SK-N-SH (cell line): ENCODE data around the gene UNK.

Source experiments
- CTCF ChIP-seq: fragments of 200-600 bp; sonication (generic); IDR thresholded peaks from 2 replicates; pipeline ENCODE4 v1.6.1; 2017; ENCODE audit warnings: antibody characterized with exemption, mild to moderate bottlenecking, moderate library complexity
- ELF1 ChIP-seq: IDR thresholded peaks from 2 replicates; pipeline ENCODE4 v1.4.0; 2012
- EZH2phosphoT487 ChIP-seq: fragments of 200-600 bp; sonication (generic); IDR thresholded peaks from 2 replicates; pipeline ENCODE4 v1.6.1; 2017; ENCODE audit warnings: low read depth, mixed run types, mild to moderate bottlenecking, antibody characterized with exemption, moderate library complexity, borderline replicate concordance
- MXI1 ChIP-seq: IDR thresholded peaks from 2 replicates; pipeline ENCODE4 v1.6.1; 2012; ENCODE audit warnings: mild to moderate bottlenecking, low read depth, low read length, improper control_type of control experiment
- PBX3 ChIP-seq: IDR thresholded peaks from 2 replicates; pipeline ENCODE4; 2012
- POLR2AphosphoS5 ChIP-seq: IDR thresholded peaks from 2 replicates; pipeline ENCODE4 v1.6.1; 2012; ENCODE audit warnings: low read depth, low read length
- RAD21 ChIP-seq: IDR thresholded peaks from 2 replicates; pipeline ENCODE4 v1.6.1; 2012; ENCODE audit warnings: mild to moderate bottlenecking, low read length
- RXRA ChIP-seq: IDR thresholded peaks from 2 replicates; pipeline ENCODE4 v1.4.0; 2012; ENCODE audit warnings: low read depth, mild to moderate bottlenecking, borderline replicate concordance
- SIN3A ChIP-seq: IDR thresholded peaks from 2 replicates; pipeline ENCODE4 v1.6.1; 2012; ENCODE audit warnings: low read depth, mild to moderate bottlenecking, low read length, moderate library complexity, borderline replicate concordance
- SMC3 ChIP-seq: IDR thresholded peaks from 2 replicates; pipeline ENCODE4 v1.6.1; 2012; ENCODE audit warnings: low read depth, low read length, improper control_type of control experiment

GRCh38 chr17:75828741-75829140 lies 44.1 kb downstream of the UNK start:
- no peak for TF ChIP-seq EZH2phosphoT487
- no peak for TF ChIP-seq SIN3A
- no peak for TF ChIP-seq PBX3
- no peak for TF ChIP-seq CTCF
- TF ChIP-seq ELF1, result no peak
- no peak for TF ChIP-seq POLR2AphosphoS5
- no peak for TF ChIP-seq RXRA
- TF ChIP-seq SMC3, result no peak
- TF ChIP-seq RAD21, result no peak
- TF ChIP-seq MXI1, result no peak
